ENCODE results near the gene BRI3BP. TPM values are rescaled to one million over a fixed set of nuclear protein-coding genes. Genes with fewer than 3 reads are reported as not detected.
A peak's percentile ranks its signal among the peaks of the same experiment; 100 is the strongest.
"Not testable (repeated sequence)": the region's sequence is repeated elsewhere in the genome, so short reads cannot be mapped to it uniquely, and the experiment has no call there.

The BRI3BP gene
- total RNA-seq, 1 donor = 2.2 TPM

- Histone ChIP-seq H3K4me2 (ENCODE audit: insufficient read depth, low read length) (no peak overlapping the region), H3K9me3 (ENCODE audit: low read depth, low read length) (no peaks in the 10 kb centered on the region), H3K4me1 (ENCODE audit: insufficient read depth, low read length) (no peaks in the 10 kb centered on the region), H3K27ac (ENCODE audit: low read depth, low read length) (no peak overlapping the region), H4K20me1 (ENCODE audit: insufficient read depth, low read length) (no peaks in the 10 kb centered on the region), H3K79me2 (ENCODE audit: insufficient read depth, low read length) (no peaks in the 10 kb centered on the region), H2AFZ (ENCODE audit: low read length) (peak overlapping the region; percentile 70), H3K4me3 (ENCODE audit: insufficient read depth, low read length) (no peak overlapping the region), H3K36me3 (ENCODE audit: insufficient read depth, low read length) (no peaks in the 10 kb centered on the region), H3K27me3 (ENCODE audit: insufficient read depth, low read length) (no peaks in the 10 kb centered on the region)
- no peak for TF ChIP-seq CTCF (IDR thresholded peaks at IDR 0.05; ENCODE audit: extremely low read depth, low read depth, low read length)
- DNase-seq (ENCODE audit: insufficient read length, low spot score, missing footprints) = no peak
Measured at GRCh38 chr12:125029761-125030358, 36.4 kb downstream of the BRI3BP start.

DNA sequence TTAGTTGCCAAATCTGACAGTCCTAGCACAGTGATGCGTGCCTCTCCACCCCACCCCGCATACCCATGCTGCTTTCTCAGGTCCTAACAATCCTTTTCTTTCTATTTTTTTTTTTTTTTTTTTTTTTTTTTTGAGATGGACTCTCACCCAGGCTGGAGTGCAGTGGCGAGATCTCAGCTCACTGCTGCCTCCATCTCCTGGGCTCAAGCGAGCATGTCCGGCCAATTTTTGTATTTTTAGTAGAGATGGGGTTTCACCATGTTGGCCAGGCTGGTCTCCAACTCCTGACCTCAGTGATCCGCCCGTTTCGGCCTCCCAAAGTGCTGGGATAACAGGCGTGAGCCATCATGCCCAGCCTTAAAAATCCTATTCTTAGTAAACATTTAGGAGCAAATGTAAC, 38.0 kb downstream of the BRI3BP start:
- DNase-seq (ENCODE audit: insufficient read length, low spot score, missing footprints); H4K20me1 ChIP-seq (ENCODE audit: insufficient read depth, low read length); H3K4me1 ChIP-seq (ENCODE audit: insufficient read depth, low read length); H3K36me3 ChIP-seq (ENCODE audit: insufficient read depth, low read length); H3K4me3 ChIP-seq (ENCODE audit: insufficient read depth, low read length); H3K9me3 ChIP-seq (ENCODE audit: low read depth, low read length); H3K27ac ChIP-seq (ENCODE audit: low read depth, low read length); H2AFZ ChIP-seq (ENCODE audit: low read length); H3K27me3 ChIP-seq (ENCODE audit: insufficient read depth, low read length); H3K79me2 ChIP-seq (ENCODE audit: insufficient read depth, low read length); H3K4me2 ChIP-seq (ENCODE audit: insufficient read depth, low read length): not testable (repeated sequence)

- H3K4me2 ChIP-seq (ENCODE audit: insufficient read depth, low read length) = no peak overlapping the region
- H3K4me1 ChIP-seq (ENCODE audit: insufficient read depth, low read length) = no peaks in the 10 kb centered on the region
Measured at GRCh38 chr12:125032466-125033152, 39.2 kb downstream of the BRI3BP start.

DNA sequence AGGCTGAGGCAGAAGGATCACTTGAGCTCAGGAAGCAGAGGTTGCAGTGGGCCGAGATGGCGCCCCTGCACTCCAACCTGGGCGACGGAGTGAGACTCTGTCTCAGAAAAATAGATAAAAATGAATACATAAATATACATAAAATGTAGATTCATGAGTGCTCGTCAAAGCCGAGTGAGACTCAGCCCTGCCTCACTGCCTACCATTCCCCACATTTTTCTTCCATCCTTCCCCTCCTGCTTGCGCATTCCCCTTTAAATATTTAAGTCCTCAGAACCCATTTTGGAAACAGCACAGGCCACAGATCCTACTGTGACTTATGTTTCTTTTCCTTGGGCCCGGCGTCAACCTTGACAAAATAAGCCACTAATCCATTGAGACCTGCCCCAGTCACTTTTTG, 39.8 kb downstream of the BRI3BP start:
- Histone ChIP-seq H2AFZ (ENCODE audit: low read length) (no peak overlapping the region), H3K4me2 (ENCODE audit: insufficient read depth, low read length) (no peak overlapping the region), H3K36me3 (ENCODE audit: insufficient read depth, low read length) (no peaks in the 10 kb centered on the region), H3K27me3 (ENCODE audit: insufficient read depth, low read length) (no peaks in the 10 kb centered on the region), H3K79me2 (ENCODE audit: insufficient read depth, low read length) (no peaks in the 10 kb centered on the region), H3K4me3 (ENCODE audit: insufficient read depth, low read length) (no peak overlapping the region), H4K20me1 (ENCODE audit: insufficient read depth, low read length) (no peaks in the 10 kb centered on the region), H3K9me3 (ENCODE audit: low read depth, low read length) (no peaks in the 10 kb centered on the region), H3K4me1 (ENCODE audit: insufficient read depth, low read length) (no peaks in the 10 kb centered on the region), H3K27ac (ENCODE audit: low read depth, low read length) (no peak overlapping the region)
- no peak for TF ChIP-seq CTCF (IDR thresholded peaks at IDR 0.05; ENCODE audit: extremely low read depth, low read depth, low read length)
- DNase-seq (ENCODE audit: insufficient read length, low spot score, missing footprints) = no peak

More at GRCh38 chr12:125032466-125033152, 39.2 kb downstream of the BRI3BP start:
- no peaks in the 10 kb centered on the region for H3K27me3 ChIP-seq (ENCODE audit: insufficient read depth, low read length)
- H3K27ac ChIP-seq (ENCODE audit: low read depth, low read length) = no peak overlapping the region
- H3K4me3 ChIP-seq (ENCODE audit: insufficient read depth, low read length) = no peak overlapping the region
- no peak overlapping the region for H2AFZ ChIP-seq (ENCODE audit: low read length)
- H4K20me1 ChIP-seq (ENCODE audit: insufficient read depth, low read length) = no peaks in the 10 kb centered on the region
- no peaks in the 10 kb centered on the region for H3K36me3 ChIP-seq (ENCODE audit: insufficient read depth, low read length)
- H3K79me2 ChIP-seq (ENCODE audit: insufficient read depth, low read length) = no peaks in the 10 kb centered on the region
- TF ChIP-seq CTCF (IDR thresholded peaks at IDR 0.05; ENCODE audit: extremely low read depth, low read depth, low read length) = no peak
- no peaks in the 10 kb centered on the region for H3K9me3 ChIP-seq (ENCODE audit: low read depth, low read length)
- DNase-seq (ENCODE audit: insufficient read length, low spot score, missing footprints) = no peak
